PC-9 (cell line): Measurements from ENCODE around the gene ABLIM2.

Experiments used
- EZH2 ChIP-seq: fragments of 200-600 bp; sonication (generic); IDR thresholded peaks from 2 replicates; pipeline ENCODE4 v1.8.0; 2017; ENCODE audit warnings: antibody characterized with exemption, low read depth
- TF ChIP-seq, protein P1 (sequence below): fragments of 200-600 bp; sonication (generic); conservative IDR thresholded peaks from 2 replicates; pipeline ENCODE4 v1.6.1; 2017; ENCODE audit warnings: mixed run types, antibody characterized with exemption, mild to moderate bottlenecking, moderate library complexity

DNA sequence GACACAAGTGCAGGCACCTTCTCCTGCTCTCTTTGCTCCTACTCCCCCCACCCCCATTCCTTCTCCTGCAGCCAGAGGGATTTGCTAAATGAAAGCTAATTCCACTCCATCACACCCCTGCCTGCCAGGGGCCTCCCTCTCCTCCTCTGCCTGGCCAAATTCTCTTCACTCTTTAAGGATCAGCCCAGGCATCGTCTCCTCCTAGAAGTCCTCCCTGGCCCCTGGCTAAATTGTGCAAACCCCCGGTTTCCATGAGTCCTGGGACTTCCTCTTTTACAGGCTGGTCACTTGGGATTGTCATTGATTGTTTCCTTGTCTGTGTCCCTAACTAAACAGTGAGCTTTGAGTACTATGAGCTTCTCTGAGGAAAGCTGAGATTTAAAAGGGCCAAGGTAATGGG lies 8.7 kb upstream of the ABLIM2 start:
- TF ChIP-seq EZH2, result no peak
- TF ChIP-seq, protein P1, sequence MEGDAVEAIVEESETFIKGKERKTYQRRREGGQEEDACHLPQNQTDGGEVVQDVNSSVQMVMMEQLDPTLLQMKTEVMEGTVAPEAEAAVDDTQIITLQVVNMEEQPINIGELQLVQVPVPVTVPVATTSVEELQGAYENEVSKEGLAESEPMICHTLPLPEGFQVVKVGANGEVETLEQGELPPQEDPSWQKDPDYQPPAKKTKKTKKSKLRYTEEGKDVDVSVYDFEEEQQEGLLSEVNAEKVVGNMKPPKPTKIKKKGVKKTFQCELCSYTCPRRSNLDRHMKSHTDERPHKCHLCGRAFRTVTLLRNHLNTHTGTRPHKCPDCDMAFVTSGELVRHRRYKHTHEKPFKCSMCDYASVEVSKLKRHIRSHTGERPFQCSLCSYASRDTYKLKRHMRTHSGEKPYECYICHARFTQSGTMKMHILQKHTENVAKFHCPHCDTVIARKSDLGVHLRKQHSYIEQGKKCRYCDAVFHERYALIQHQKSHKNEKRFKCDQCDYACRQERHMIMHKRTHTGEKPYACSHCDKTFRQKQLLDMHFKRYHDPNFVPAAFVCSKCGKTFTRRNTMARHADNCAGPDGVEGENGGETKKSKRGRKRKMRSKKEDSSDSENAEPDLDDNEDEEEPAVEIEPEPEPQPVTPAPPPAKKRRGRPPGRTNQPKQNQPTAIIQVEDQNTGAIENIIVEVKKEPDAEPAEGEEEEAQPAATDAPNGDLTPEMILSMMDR, result no peak
